PC-3 (cell line): ENCODE measurements around the gene SH2D3A. TPM values are rescaled to one million over a fixed set of nuclear protein-coding genes. Genes with fewer than 3 reads are reported as not detected.

Experiments
- ATAC-seq: fragments of 200-7000 bp; cut with Tn5 transposase; 2 replicates; pipeline ENCODE4 v1.9.1; 2020; ENCODE audit warnings: mild to moderate bottlenecking, moderate library complexity
- BruUV-seq: library from RNA; stranded (reverse); fragments of 400-500 nt; replicated peaks from 2 replicates; lab custom pipeline; 2021; lab: Mats Ljungman, UMichigan
- CTCF ChIA-PET: fragments of 300-600 bp; sonication (Branson Sonifier 250); formaldehyde crosslinking; loops from one replicate; lab custom pipeline; 2022; ENCODE audit warnings: antibody characterized with exemption; lab: Charles Lee
- POLR2A ChIA-PET: fragments of 300-600 bp; sonication (Branson Sonifier 250); formaldehyde crosslinking; loops from one replicate; lab custom pipeline; 2022; ENCODE audit warnings: antibody characterized with exemption; ENCODE audit not compliant: unreplicated experiment; lab: Charles Lee
- DNase-seq: peaks from one replicate; pipeline ENCODE4 v3.0.0-alpha.2; 2015
- H2AFZ ChIP-seq: fragments of 300-600 bp; sonication (generic); 2 replicates; pipeline ENCODE4 v1.6.0; 2016; ENCODE audit warnings: antibody characterized with exemption, low read length
- H3F3A ChIP-seq: fragments of 300-600 bp; sonication (generic); one replicate; pipeline ENCODE4 v1.6.0; 2017; ENCODE audit warnings: antibody characterized with exemption, low read length, control low read depth, mild to moderate bottlenecking; ENCODE audit not compliant: unreplicated experiment
- H3K27ac ChIP-seq: fragments of 300-600 bp; sonication (generic); 2 replicates; pipeline ENCODE4 v1.5.1; 2016; ENCODE audit warnings: mild to moderate bottlenecking, low read length
- H3K27me3 ChIP-seq: fragments of 300-600 bp; sonication (generic); 2 replicates; pipeline ENCODE4 v1.6.1; 2016; ENCODE audit warnings: low read length, mixed read lengths
- H3K36me3 ChIP-seq: fragments of 300-600 bp; sonication (generic); 2 replicates; pipeline ENCODE4 v1.6.1; 2016; ENCODE audit warnings: low read depth, mixed run types, low read length, mixed read lengths
- H3K4me1 ChIP-seq: fragments of 300-600 bp; sonication (generic); 2 replicates; pipeline ENCODE4 v1.5.1; 2016; ENCODE audit warnings: low read length; ENCODE audit not compliant: insufficient read depth
- H3K4me2 ChIP-seq: fragments of 300-600 bp; sonication (generic); 2 replicates; pipeline ENCODE4 v1.6.0; 2016; ENCODE audit warnings: low read length
- H3K4me3 ChIP-seq: fragments of 300-600 bp; sonication (generic); 2 replicates; pipeline ENCODE4 v1.5.1; 2016; ENCODE audit warnings: mild to moderate bottlenecking, low read length, mixed read lengths
- H3K79me2 ChIP-seq: fragments of 300-600 bp; sonication (generic); 2 replicates; pipeline ENCODE4 v1.6.1; 2017; ENCODE audit warnings: low read length, mixed read lengths
- H3K9ac ChIP-seq: fragments of 300-600 bp; sonication (generic); 2 replicates; pipeline ENCODE4 v1.6.0; 2016; ENCODE audit warnings: mild to moderate bottlenecking, low read length
- H3K9me2 ChIP-seq: fragments of 300-600 bp; sonication (generic); replicated peaks from 2 replicates; pipeline ENCODE4 v1.6.1; 2016; ENCODE audit warnings: mixed run types, low read length, mixed read lengths
- H3K9me3 ChIP-seq: fragments of 300-600 bp; sonication (generic); 2 replicates; pipeline ENCODE4 v1.6.1; 2016; ENCODE audit warnings: low read length, mixed read lengths
- H4K20me1 ChIP-seq: fragments of 300-600 bp; sonication (generic); 2 replicates; pipeline ENCODE4 v1.6.1; 2016; ENCODE audit warnings: low read length, mixed read lengths
- CTCF ChIP-seq: fragments of 300-600 bp; sonication (generic); conservative IDR thresholded peaks from 2 replicates; pipeline ENCODE4 v1.5.1; 2017; ENCODE audit warnings: antibody characterized with exemption, low read depth, mild to moderate bottlenecking, low read length
- EZH2 ChIP-seq: fragments of 300-600 bp; sonication (generic); IDR thresholded peaks from one replicate; pipeline ENCODE4 v1.6.1; 2017; ENCODE audit warnings: antibody characterized with exemption, mild to moderate bottlenecking, low read length; ENCODE audit not compliant: unreplicated experiment
- EZH2phosphoT487 ChIP-seq: fragments of 300-600 bp; sonication (generic); IDR thresholded peaks from 2 replicates; pipeline ENCODE4 v1.6.1; 2018; ENCODE audit warnings: mild to moderate bottlenecking, antibody characterized with exemption, low read length, borderline replicate concordance
- intact Hi-C: fragments of 100-400 bp; cut with micrococcal nuclease; formaldehyde crosslinking; loops from 2 replicates; pipeline ENCODE4 v1.9.0; 2023
- microRNA-seq: library from miRNA; unstranded; fragments of <30 nt; microRNA quantifications from one replicate; pipeline ENCODE4 v1.1.0, GENCODE V29; 2020; ENCODE audit not compliant: unreplicated experiment
- total RNA-seq: library from RNA; depleted of rRNA; stranded (reverse); fragments of >200 nt; gene quantifications from 2 replicates; pipeline ENCODE4 v1.2.3, GENCODE V29; 2014; rRNA removed

SH2D3A gene
- total RNA-seq, 1 experiment from 2014 or later, result 141 TPM

DNA sequence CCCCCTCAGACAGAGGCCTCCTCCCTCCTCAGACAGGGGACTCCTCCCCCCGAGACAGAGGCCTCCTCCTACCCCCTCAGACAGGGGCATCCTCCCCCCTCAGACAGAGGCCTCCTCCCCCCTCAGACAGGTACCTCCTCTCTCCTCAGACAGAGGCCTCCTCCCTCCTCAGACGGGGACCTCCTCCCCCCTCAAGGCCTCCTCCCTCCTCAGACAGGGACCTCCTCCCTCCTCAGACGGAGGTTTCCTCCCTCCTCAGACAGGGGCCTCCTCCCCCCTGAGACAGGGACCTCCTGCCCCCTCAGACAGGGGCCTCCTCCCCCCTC is 60.6 kb downstream of the SH2D3A start:
- Histone ChIP-seq H3F3A (no peaks in the 10 kb centered on the region), H4K20me1 (no peaks in the 10 kb centered on the region), H3K36me3 (no peaks in the 10 kb centered on the region), H3K4me1 (no peaks in the 10 kb centered on the region), H3K27ac (no peak overlapping the region), H3K79me2 (no peaks in the 10 kb centered on the region), H3K4me3 (no peak overlapping the region), H2AFZ (no peak overlapping the region), H3K9me2 (no peaks in the 10 kb centered on the region), H3K4me2 (no peak overlapping the region), H3K27me3 (peaks cover 22% of the 10 kb centered on the region), H3K9me3 (no peaks in the 10 kb centered on the region), H3K9ac (no peak overlapping the region)
- TF ChIP-seq EZH2, result no peak
- TF ChIP-seq EZH2phosphoT487, result no peak
- no peak for TF ChIP-seq CTCF
- ChIA-PET CTCF (no interaction called here), POLR2A (no interaction called here)
- no TSS peak for BruUV-seq
- intact Hi-C loops, result no loop called here
- no peak for ATAC-seq
- DNase-seq, result no peak

GRCh38 chr19:6705931-6706632 is 61.2 kb downstream of the SH2D3A start:
- Histone ChIP-seq H3K4me3 (no peak overlapping the region), H2AFZ (no peak overlapping the region), H3K79me2 (no peaks in the 10 kb centered on the region), H3K27me3 (peaks cover 19% of the 10 kb centered on the region), H3K36me3 (no peaks in the 10 kb centered on the region), H3K27ac (no peak overlapping the region), H3K9me2 (no peaks in the 10 kb centered on the region), H3K9ac (no peak overlapping the region), H3K4me2 (no peak overlapping the region), H4K20me1 (no peaks in the 10 kb centered on the region), H3F3A (no peaks in the 10 kb centered on the region), H3K9me3 (no peaks in the 10 kb centered on the region), H3K4me1 (no peaks in the 10 kb centered on the region)
- POLR2A ChIA-PET, result no interaction called here
- BruUV-seq, result no TSS peak
- intact Hi-C loops, result no loop called here
- TF ChIP-seq EZH2, result no peak
- TF ChIP-seq CTCF, result no peak
- TF ChIP-seq EZH2phosphoT487, result no peak
- DNase-seq (no peak), ATAC-seq (no peak; the same call in 1 of the 2 replicates)
- CTCF ChIA-PET, result no interaction called here

Small RNAs within 50 kb of the gene (microRNA-seq; reads per million reads assigned to microRNA genes)
- not detected for gene MIR6791

Other genes starting within 250 kb of the SH2D3A start
- gene TNFSF9, start 236.4 kb downstream of the SH2D3A start, total RNA-seq, result 9.6 and 12.5 TPM in 2 replicates
- gene CD70, start 176.3 kb downstream of the SH2D3A start, total RNA-seq, result 2.3 and 2.6 TPM in 2 replicates
- gene TNFSF14, start 97.3 kb downstream of the SH2D3A start, total RNA-seq, result not detected in 2 replicates
- gene C3, start 46.8 kb downstream of the SH2D3A start, total RNA-seq, result 13.3 and 16.9 TPM in 2 replicates
- gene GPR108, start 29.9 kb downstream of the SH2D3A start, total RNA-seq, result 59.0 and 78.7 TPM in 2 replicates
- 96.6 and 106 TPM in 2 replicates for gene TRIP10, start 27.8 kb downstream of the SH2D3A start, total RNA-seq
- gene VAV1, start 5.3 kb upstream of the SH2D3A start, total RNA-seq, result 3.0 and 3.2 TPM in 2 replicates
- not detected in 2 replicates for gene ADGRE1, start 120.1 kb upstream of the SH2D3A start, total RNA-seq